Kidney epithelial cell (primary cell): ENCODE measurements around the gene SOCS1. TPM values are rescaled to one million over a fixed set of nuclear protein-coding genes. Genes with fewer than 3 reads are reported as not detected.

Source experiments
- DNase-seq: peaks from one replicate; pipeline ENCODE4 v3.0.0-alpha.2; 2010; ENCODE audit warnings: low read depth
- H3K27me3 ChIP-seq: 2 replicates; pipeline ENCODE4 v1.6.0; 2011; ENCODE audit warnings: low read length; ENCODE audit not compliant: control insufficient read depth, insufficient read depth
- H3K36me3 ChIP-seq: 2 replicates; pipeline ENCODE4 v1.5.1; 2011; ENCODE audit warnings: low read length; ENCODE audit not compliant: control insufficient read depth, insufficient read depth
- H3K4me3 ChIP-seq: 2 replicates; pipeline ENCODE4 v1.5.1; 2011; ENCODE audit warnings: low read depth, mild to moderate bottlenecking, control low read depth, low read length
- total RNA-seq: library from RNA; depleted of rRNA; stranded (reverse); fragments of >200 nt; gene quantifications from 2 replicates; pipeline ENCODE4 v1.2.3, GENCODE V29; 2015
- TF ChIP-seq, protein P1 (sequence below): IDR thresholded peaks from 2 replicates; pipeline ENCODE4 v1.5.1; 2011; ENCODE audit warnings: mild to moderate bottlenecking, moderate library complexity, low read length, control low read depth, inconsistent platforms; ENCODE audit not compliant: insufficient read depth, poor library complexity, severe bottlenecking

The SOCS1 gene
- total RNA-seq, 1 donor from 2014 or later: 1.2 TPM

DNA sequence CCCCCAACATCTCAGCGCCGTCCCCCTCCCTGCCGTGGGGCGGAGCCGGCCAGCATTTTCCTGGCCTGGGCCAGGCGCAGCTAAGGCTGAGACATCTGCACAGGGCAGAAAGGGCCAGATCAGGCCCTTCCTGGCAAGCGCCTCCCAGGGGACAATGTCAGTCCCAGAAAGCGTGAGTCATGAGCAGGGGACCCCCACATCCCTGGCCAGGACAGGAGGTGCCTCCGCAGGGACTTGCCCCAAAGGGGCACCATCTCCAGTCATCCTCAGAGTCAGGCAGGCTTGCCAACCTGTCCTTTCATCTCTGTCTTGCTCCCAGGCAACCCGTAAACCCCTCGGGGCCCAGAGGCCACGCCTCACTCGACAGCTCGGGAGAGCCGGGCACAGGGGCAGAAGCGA, 43.2 kb downstream of the SOCS1 start:
- Histone ChIP-seq H3K4me3 (no peak overlapping the region), H3K36me3 (no peaks in the 10 kb centered on the region), H3K27me3 (no peaks in the 10 kb centered on the region)
- TF ChIP-seq, protein P1, sequence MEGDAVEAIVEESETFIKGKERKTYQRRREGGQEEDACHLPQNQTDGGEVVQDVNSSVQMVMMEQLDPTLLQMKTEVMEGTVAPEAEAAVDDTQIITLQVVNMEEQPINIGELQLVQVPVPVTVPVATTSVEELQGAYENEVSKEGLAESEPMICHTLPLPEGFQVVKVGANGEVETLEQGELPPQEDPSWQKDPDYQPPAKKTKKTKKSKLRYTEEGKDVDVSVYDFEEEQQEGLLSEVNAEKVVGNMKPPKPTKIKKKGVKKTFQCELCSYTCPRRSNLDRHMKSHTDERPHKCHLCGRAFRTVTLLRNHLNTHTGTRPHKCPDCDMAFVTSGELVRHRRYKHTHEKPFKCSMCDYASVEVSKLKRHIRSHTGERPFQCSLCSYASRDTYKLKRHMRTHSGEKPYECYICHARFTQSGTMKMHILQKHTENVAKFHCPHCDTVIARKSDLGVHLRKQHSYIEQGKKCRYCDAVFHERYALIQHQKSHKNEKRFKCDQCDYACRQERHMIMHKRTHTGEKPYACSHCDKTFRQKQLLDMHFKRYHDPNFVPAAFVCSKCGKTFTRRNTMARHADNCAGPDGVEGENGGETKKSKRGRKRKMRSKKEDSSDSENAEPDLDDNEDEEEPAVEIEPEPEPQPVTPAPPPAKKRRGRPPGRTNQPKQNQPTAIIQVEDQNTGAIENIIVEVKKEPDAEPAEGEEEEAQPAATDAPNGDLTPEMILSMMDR: no peak
- no peak for DNase-seq

DNA sequence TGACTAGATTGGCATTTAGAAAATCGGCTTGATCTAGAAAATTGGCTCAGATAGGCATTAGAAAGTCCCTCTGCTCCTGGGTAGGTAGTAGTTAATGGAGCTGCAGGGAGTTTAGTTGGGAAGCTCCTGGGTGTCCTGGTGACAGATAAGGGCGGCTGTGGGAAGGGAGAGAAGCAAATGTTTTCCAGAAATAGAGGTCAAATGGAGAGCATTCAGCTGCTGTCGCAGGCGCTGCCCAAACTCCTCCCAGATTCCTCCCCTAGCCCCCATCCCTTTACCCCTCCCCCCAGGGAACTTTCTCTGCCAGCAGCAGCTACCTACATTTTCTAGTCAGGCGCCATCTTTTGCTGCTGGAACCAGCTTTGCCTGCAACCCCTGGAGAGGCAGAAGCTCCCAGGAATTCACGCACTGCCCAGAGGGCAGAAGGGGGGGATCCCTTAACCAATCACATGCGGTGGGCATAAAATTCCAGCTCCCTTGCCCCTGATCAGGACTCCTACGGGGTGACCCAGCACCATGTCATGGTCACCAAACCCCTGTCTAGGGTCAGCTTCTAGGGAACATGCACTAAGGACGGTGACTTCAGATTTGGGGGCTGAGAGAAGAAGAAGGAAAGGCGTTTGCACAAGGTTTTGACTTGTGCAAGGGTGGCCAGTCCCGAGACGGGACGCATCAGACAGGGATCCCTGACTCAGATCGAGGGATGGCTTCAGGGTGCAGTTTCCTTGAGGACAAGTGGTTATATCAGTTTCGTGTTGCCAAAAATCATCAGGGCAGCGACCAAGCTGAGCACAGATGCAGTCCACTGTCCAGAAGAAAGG, 43.8 kb downstream of the SOCS1 start:
- TF ChIP-seq, protein P1: no peak
- no peak for DNase-seq
- no peaks in the 10 kb centered on the region for H3K36me3 ChIP-seq

DNA sequence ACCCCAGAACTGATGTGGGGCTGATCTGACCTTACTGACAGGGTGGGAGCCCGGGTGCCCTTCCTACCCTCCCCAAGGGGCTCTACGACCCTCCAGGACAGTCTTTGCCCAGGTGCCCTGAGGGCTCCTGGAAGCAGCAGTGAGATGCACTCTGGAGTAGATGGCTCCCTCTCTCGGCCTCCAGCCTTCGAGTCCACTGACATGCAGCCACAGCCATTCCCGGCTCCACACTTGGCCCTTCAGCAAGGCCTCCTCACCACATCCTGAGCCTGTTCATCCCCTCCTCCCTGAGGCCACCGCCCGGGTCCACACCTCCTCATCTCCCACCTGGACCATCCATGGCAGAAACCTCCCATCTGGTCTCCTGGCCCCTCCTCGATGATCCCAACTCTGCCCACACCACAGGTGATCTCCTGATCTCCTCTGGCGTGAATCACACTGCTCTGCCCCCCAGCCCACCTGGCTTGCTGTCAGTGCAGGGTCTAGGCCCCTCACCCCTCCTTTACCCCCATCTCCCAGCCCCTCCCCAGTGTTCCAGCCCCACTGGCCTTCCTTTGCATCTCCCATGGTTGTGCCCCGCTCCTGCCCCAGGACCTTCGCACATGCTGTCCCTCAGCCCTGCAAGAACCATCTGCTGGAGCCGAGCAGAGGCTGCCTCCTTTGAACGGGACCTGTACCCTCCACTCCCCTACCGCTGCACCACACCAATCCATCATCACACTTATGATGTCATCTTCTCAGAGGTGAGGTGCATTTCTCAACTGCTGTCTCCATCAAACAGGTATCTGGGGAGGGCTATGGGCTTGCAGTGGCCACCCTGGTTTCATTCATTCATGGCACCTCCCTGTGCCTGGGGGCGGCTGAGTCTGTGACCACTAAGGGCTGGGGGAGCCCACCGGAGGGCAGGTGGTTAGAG, 44.7 kb downstream of the SOCS1 start:
- no peak for DNase-seq
- H3K4me3 ChIP-seq: no peak overlapping the region
- no peaks in the 10 kb centered on the region for H3K36me3 ChIP-seq
- TF ChIP-seq, protein P1: no peak
- H3K27me3 ChIP-seq: no peaks in the 10 kb centered on the region

More for the DNA sequence above, 43.8 kb downstream of the SOCS1 start:
- H3K27me3 ChIP-seq: no peaks in the 10 kb centered on the region
- no peak overlapping the region for H3K4me3 ChIP-seq

DNA sequence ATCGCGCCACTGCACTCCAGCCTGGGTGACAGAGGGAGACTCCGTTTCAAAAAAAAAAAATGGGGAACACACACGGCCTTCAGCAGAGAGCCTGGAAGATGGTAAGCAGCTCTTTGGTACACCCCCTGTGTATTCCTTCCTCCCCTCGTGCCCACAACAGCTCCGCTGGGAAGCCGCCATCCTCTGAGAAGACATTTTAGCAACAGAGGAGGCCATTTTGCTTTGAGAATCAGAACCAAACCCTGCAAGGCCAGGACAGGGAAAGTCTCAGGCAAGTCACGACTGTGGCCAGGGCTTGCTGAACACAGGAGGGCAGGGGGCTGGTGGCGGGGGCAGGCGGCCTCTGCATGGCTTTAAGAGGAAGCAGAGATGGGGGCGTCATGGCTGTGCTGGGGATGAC, 45.7 kb downstream of the SOCS1 start:
- no peaks in the 10 kb centered on the region for H3K27me3 ChIP-seq
- H3K36me3 ChIP-seq: no peaks in the 10 kb centered on the region
- TF ChIP-seq, protein P1: no peak
- H3K4me3 ChIP-seq: no peak overlapping the region
- DNase-seq: no peak

DNA sequence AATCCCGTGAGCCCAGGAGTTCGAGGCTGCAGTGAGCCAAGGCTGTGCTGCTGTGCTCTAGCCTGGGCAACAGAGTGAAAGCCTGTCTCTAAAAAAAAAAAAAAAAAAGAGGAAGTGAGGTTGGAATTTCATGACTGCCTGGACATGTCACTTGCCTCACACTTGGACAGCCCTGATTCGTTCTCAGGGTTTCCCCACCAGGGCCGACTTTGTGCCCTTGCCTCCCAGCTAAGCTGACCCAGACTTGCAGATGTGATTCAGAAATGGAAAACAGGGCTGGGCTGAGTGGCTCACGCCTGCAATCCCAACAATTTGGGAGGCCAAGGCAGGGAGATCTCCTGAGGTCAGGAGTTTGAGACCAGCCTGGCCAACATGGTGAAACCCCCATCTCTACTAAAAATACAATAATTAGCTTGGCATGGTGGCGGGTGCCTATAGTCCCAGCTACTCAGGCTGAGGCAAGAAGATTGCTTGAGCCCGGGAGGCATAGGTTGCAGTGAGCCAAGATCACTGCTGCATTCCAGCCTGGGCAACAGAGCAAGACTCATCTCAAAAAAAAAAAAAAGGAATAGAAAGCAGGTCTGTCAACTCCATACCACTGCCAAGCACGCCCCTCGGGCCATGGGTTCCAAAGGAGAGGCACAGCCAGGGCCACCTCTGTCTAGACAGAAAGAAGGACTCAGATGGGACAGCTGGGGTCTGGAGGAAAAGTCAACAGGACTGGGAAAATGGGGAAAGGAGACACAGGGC, 46.9 kb downstream of the SOCS1 start:
- Histone ChIP-seq H3K36me3 (no peaks in the 10 kb centered on the region), H3K4me3 (no peak overlapping the region), H3K27me3 (no peaks in the 10 kb centered on the region)
- DNase-seq: no peak
- TF ChIP-seq, protein P1: no peak
